ENCODE measurements around the gene ADAMTS12.

Gene ADAMTS12

DNA sequence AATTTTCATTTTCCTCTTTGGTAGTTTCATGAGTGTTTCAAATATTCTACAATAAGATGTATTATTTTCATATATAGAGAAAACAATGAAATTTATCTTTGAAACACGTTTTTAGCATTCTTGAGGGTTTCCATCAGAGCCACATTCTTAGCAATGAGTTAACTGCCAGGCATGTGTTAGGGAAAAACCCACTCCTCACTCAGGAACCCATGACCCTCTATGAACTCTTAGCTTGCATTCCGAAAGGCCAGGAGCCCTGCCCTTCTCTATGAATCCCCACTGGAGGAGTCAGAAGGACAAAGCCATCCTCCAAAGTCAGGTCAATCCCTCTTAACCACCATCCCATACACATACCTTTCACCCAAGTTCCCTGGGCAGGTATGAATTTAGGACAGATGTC is 57.5 kb downstream of the ADAMTS12 start:
- peak; percentile 59 for FAIRE-seq
- TF ChIP-seq TAF1 (IDR thresholded peaks at IDR 0.05; ENCODE audit: low read depth, low read length) = no peak
- TF ChIP-seq PAX5 (IDR thresholded peaks at IDR 0.05; ENCODE audit: insufficient read depth, low read length, severe bottlenecking) = no peak
- TF ChIP-seq POLR2AphosphoS5 (IDR thresholded peaks at IDR 0.05; ENCODE audit: low read depth, low read length) = no peak
- TF ChIP-seq POLR2A (IDR thresholded peaks at IDR 0.05; ENCODE audit: low read depth, low read length) = no peak
- no peak for TF ChIP-seq POU2F2 (IDR thresholded peaks at IDR 0.05; ENCODE audit: low read depth, low read length)
- no peak for TF ChIP-seq SPI1 (IDR thresholded peaks at IDR 0.05; ENCODE audit: low read depth, low read length)

DNA sequence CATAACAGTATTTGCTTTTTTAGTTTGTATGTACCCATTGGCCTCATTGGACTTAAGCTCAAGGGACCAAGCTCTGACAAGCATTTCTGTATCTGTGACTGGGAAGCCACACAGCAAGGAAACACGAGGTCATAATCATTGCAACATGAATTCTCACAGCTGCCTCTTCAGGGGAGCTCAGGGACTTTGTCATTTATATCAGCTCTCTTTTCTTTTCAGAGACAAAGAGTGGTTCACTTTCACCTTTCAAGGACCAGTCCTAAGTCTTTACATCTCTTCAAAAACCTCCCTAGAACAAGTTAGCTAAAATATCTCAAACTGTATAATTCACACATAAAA is 58.6 kb downstream of the ADAMTS12 start:
- DNase-seq (ENCODE audit: insufficient read length, low spot score) (no peak), FAIRE-seq (no peak)
- TF ChIP-seq POLR2A (IDR thresholded peaks at IDR 0.05; ENCODE audit: low read depth, low read length) = no peak
- no peak for TF ChIP-seq POLR2AphosphoS5 (IDR thresholded peaks at IDR 0.05; ENCODE audit: low read depth, low read length)
- no peak for TF ChIP-seq SPI1 (IDR thresholded peaks at IDR 0.05; ENCODE audit: low read depth, low read length)
- TF ChIP-seq POU2F2 (IDR thresholded peaks at IDR 0.05; ENCODE audit: low read depth, low read length) = no peak
- TF ChIP-seq PAX5 (IDR thresholded peaks at IDR 0.05; ENCODE audit: insufficient read depth, low read length, severe bottlenecking) = no peak
- no peak for TF ChIP-seq TAF1 (IDR thresholded peaks at IDR 0.05; ENCODE audit: low read depth, low read length)

More for the DNA sequence above, 57.5 kb downstream of the ADAMTS12 start:
- DNase-seq (ENCODE audit: insufficient read length, low spot score) = no peak

DNA sequence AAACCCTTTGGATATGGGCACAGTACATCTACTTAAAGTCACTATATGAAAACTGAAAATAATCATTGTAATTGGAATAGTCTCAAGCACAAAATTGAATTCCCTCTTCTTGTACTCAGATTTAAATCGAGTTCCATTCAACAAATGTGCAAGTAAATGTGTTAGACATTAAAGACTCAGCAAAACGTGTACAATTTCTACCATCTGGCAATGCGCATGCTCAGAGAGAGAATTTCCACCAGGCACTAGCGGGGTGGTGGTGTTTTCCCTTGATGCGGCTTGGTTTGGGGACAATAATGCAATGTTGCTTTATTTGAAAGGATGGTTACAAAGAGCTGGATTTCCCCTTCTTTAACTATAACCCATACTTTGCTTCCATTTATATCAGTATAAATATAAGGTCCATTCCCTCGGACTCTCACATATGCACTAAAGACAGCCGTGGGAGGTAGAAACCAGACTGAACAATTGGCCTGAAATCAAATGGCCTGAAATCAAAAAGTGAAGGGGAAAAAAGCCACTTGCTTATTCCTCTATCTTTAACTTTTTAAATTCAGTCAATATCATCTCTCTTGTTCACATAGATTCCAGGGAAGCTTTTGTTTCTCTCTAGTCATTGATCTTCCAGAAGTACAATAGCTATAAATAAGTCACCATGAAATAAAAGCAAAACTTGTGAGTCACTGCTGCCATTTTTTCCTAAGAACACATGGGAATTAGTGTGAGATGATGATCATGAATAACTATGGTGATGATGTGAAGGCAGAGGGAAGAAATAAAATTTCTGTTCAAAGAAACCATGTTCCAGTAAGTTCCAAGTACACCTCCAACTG is 59.2 kb downstream of the ADAMTS12 start:
- FAIRE-seq (no peak), DNase-seq (ENCODE audit: insufficient read length, low spot score) (no peak)
- TF ChIP-seq POLR2AphosphoS5 (IDR thresholded peaks at IDR 0.05; ENCODE audit: low read depth, low read length) (no peak), SPI1 (IDR thresholded peaks at IDR 0.05; ENCODE audit: low read depth, low read length) (no peak), PAX5 (IDR thresholded peaks at IDR 0.05; ENCODE audit: insufficient read depth, low read length, severe bottlenecking) (no peak), TAF1 (IDR thresholded peaks at IDR 0.05; ENCODE audit: low read depth, low read length) (no peak), POU2F2 (IDR thresholded peaks at IDR 0.05; ENCODE audit: low read depth, low read length) (no peak), POLR2A (IDR thresholded peaks at IDR 0.05; ENCODE audit: low read depth, low read length) (no peak)

DNA sequence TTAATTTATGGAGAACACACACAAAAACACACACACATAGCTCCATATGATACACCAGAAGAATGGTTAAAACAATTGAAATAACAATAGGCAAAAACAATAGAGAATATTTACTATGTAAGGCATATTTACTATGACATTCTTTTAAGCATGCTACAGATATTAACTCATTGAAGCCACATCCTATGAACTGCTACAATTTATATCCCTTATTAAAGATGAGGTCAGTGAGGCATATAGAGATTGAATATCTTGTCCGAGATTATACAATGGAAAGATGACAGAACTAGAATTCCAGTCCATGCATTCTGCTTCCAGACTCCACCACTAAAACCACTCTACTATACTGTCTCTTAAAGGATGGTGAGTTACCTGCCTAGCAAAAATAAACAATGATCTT is 60.7 kb downstream of the ADAMTS12 start:
- FAIRE-seq = no peak

DNA sequence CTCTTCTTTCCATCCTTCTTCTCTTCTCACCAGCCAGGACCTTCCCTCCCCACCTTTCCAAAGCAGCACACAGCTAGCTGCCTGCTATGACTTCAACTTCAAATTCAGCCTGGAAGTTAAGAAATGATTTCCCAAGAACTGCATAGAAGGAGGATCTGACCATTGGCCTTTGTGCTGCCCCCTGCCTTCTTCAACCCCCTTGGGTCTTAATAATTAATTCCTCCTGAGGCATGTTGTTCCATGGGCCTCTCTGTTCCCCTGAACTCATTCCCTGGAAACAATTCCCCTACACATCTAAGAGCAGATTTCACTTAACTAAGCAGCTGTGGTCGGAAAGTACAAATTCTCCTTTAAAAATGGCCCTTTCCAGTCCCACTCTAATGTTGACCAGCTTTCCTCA is 62.4 kb downstream of the ADAMTS12 start:
- DNase-seq (ENCODE audit: insufficient read length, low spot score) (no peak), FAIRE-seq (peak; percentile 9)
- TF ChIP-seq TAF1 (IDR thresholded peaks at IDR 0.05; ENCODE audit: low read depth, low read length) (no peak), POLR2AphosphoS5 (IDR thresholded peaks at IDR 0.05; ENCODE audit: low read depth, low read length) (no peak), POLR2A (IDR thresholded peaks at IDR 0.05; ENCODE audit: low read depth, low read length) (no peak), PAX5 (IDR thresholded peaks at IDR 0.05; ENCODE audit: insufficient read depth, low read length, severe bottlenecking) (no peak), SPI1 (IDR thresholded peaks at IDR 0.05; ENCODE audit: low read depth, low read length) (no peak), POU2F2 (IDR thresholded peaks at IDR 0.05; ENCODE audit: low read depth, low read length) (no peak)

More for the DNA sequence above, 60.7 kb downstream of the ADAMTS12 start:
- TF ChIP-seq POU2F2 (IDR thresholded peaks at IDR 0.05; ENCODE audit: low read depth, low read length) (no peak), SPI1 (IDR thresholded peaks at IDR 0.05; ENCODE audit: low read depth, low read length) (no peak), POLR2AphosphoS5 (IDR thresholded peaks at IDR 0.05; ENCODE audit: low read depth, low read length) (no peak), POLR2A (IDR thresholded peaks at IDR 0.05; ENCODE audit: low read depth, low read length) (no peak), PAX5 (IDR thresholded peaks at IDR 0.05; ENCODE audit: insufficient read depth, low read length, severe bottlenecking) (no peak), TAF1 (IDR thresholded peaks at IDR 0.05; ENCODE audit: low read depth, low read length) (no peak)
- no peak for DNase-seq (ENCODE audit: insufficient read length, low spot score)

DNA sequence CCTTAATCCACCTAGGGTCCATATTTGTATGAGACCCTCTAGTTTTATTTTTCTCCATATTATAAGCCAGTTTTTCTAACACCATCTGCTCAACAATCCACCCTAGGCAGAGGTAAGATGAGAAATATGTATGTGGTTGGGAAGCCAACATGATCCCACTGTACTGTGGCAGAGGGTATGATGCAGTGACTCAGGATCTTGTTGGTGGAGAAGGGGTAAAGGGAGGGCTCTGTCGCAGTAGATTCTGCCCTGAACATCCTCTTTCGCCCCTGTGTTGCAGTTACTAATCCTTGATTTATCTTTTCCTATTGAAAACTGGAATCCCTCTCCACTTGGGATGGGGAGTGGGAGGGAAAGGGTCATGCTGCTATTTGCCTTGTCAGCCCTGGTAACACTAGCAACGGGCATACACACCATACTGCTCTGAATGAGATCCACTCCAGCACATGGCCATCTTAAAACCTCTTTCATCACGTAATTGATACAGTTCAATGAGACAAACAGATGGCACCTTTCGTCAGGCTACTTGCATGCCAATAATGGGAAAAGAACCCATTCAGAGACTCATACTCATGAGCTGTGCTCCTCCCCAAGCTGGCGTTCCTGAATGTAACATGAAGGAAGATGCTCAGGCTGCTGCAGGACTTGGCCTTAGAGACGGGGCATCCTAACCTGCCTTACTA is 63.0 kb downstream of the ADAMTS12 start:
- FAIRE-seq (no peak), DNase-seq (ENCODE audit: insufficient read length, low spot score) (no peak)
- TF ChIP-seq PAX5 (IDR thresholded peaks at IDR 0.05; ENCODE audit: insufficient read depth, low read length, severe bottlenecking) (no peak), POLR2A (IDR thresholded peaks at IDR 0.05; ENCODE audit: low read depth, low read length) (no peak), TAF1 (IDR thresholded peaks at IDR 0.05; ENCODE audit: low read depth, low read length) (no peak), POLR2AphosphoS5 (IDR thresholded peaks at IDR 0.05; ENCODE audit: low read depth, low read length) (no peak), SPI1 (IDR thresholded peaks at IDR 0.05; ENCODE audit: low read depth, low read length) (no peak), POU2F2 (IDR thresholded peaks at IDR 0.05; ENCODE audit: low read depth, low read length) (no peak)

DNA sequence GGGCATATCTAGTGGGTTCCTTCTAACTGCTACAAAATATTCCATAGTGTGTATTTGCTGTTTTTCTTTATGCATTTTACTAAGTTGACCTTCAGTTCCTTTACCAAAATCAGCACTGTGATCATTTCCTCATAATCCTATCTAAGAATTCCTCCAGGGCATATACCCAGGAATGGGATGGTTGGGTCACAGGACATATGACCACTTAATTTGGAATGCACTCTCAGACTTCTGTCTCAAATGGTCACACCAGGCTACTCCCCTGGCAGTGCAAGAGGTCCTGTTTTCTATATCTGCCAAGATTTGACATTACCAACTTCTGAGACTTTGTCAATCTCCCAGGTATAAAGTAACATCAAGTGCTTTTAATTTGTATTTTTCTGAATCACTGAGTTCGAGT is 63.9 kb downstream of the ADAMTS12 start:
- DNase-seq (ENCODE audit: insufficient read length, low spot score) = no peak
- TF ChIP-seq SPI1 (IDR thresholded peaks at IDR 0.05; ENCODE audit: low read depth, low read length) (no peak), POLR2AphosphoS5 (IDR thresholded peaks at IDR 0.05; ENCODE audit: low read depth, low read length) (no peak), PAX5 (IDR thresholded peaks at IDR 0.05; ENCODE audit: insufficient read depth, low read length, severe bottlenecking) (no peak), POU2F2 (IDR thresholded peaks at IDR 0.05; ENCODE audit: low read depth, low read length) (no peak), TAF1 (IDR thresholded peaks at IDR 0.05; ENCODE audit: low read depth, low read length) (no peak), POLR2A (IDR thresholded peaks at IDR 0.05; ENCODE audit: low read depth, low read length) (no peak)
- no peak for FAIRE-seq

DNA sequence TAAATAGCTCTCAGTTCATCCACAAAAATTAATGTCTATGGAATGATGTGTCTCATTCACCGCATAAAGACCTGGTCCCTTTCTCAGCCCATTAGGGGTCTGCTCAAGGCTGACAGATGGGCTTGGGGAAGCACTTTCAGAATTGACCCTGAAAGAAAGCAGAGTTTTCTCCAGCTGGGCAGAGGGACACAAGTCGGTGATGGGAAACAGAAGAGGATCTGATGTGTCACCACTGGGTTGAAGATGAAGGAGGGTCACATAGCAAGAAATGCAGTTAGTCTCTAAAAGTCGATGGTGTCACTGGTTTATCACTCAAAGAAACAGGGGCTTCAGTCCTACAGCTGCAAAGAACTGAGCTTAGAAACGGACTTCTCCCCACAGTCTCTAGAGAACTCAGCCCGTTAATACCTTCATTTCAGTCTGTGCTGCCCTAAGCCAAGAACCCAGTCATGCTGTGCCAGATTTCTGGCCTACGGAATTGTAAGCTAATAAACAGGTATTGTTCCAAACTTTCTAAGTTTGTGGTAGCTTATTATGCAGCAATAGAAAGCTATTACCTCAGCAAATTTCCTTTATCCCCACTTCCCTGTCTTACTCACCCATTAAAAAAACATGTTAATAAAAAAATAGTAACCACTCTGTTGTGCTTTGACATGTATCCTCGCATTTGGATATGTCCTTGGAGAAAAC is 64.6 kb downstream of the ADAMTS12 start:
- no peak for DNase-seq (ENCODE audit: insufficient read length, low spot score)
- TF ChIP-seq TAF1 (IDR thresholded peaks at IDR 0.05; ENCODE audit: low read depth, low read length) (no peak), PAX5 (IDR thresholded peaks at IDR 0.05; ENCODE audit: insufficient read depth, low read length, severe bottlenecking) (no peak), SPI1 (IDR thresholded peaks at IDR 0.05; ENCODE audit: low read depth, low read length) (no peak), POLR2AphosphoS5 (IDR thresholded peaks at IDR 0.05; ENCODE audit: low read depth, low read length) (no peak), POLR2A (IDR thresholded peaks at IDR 0.05; ENCODE audit: low read depth, low read length) (no peak), POU2F2 (IDR thresholded peaks at IDR 0.05; ENCODE audit: low read depth, low read length) (no peak)
- no peak for FAIRE-seq
